Measurements from ENCODE around the gene ZNF521.

ZNF521 gene

GRCh38 chr18:25123438-25124232 lies 228.3 kb downstream of the ZNF521 start:
- Histone ChIP-seq H3K27ac (ENCODE audit: low read depth, low read length) (no peak overlapping the region), H4K8ac (ENCODE audit: low read depth, low read length) (no peak overlapping the region), H3K4me2 (ENCODE audit: low read length) (no peak overlapping the region), H3K79me2 (ENCODE audit: control insufficient read depth, insufficient read depth, low read length, poor library complexity) (no peaks in the 10 kb centered on the region), H2BK12ac (ENCODE audit: low read length) (no peak overlapping the region), H3K9ac (ENCODE audit: low read length) (no peak overlapping the region), H3K9me3 (ENCODE audit: insufficient read depth, low read depth, low read length) (no peaks in the 10 kb centered on the region), H4K12ac (ENCODE audit: low read depth, low read length) (no peak overlapping the region), H3K14ac (ENCODE audit: low read length) (no peak overlapping the region), H3K23ac (ENCODE audit: low read length) (no peak overlapping the region), H2BK5ac (ENCODE audit: low read depth, low read length, poor library complexity) (no peak overlapping the region), H3K36me3 (ENCODE audit: control insufficient read depth in 1 of 2, insufficient read depth in 2 of 2, low read length in 2 of 2) (no peaks in the 10 kb centered on the region), H2AFZ (ENCODE audit: insufficient read depth, low read length, poor library complexity) (no peak overlapping the region), H3K27me3 (ENCODE audit: insufficient read depth, low read length) (no peaks in the 10 kb centered on the region), H3K4me1 (ENCODE audit: control insufficient read depth in 1 of 2, insufficient read depth in 2 of 2, low read length in 2 of 2) (no peaks in the 10 kb centered on the region), H2BK120ac (ENCODE audit: insufficient read depth, low read length, poor library complexity) (no peak overlapping the region), H3K79me1 (ENCODE audit: low read length) (no peaks in the 10 kb centered on the region), H3K4ac (ENCODE audit: low read depth, low read length) (no peak overlapping the region), H3K18ac (ENCODE audit: low read length) (no peak overlapping the region), H2AK5ac (ENCODE audit: low read length) (no peak overlapping the region), H4K91ac (ENCODE audit: low read depth, low read length) (no peak overlapping the region), H3K4me3 (ENCODE audit: low read depth, low read length) (no peak overlapping the region)
- no peak for DNase-seq
- WGBS (ENCODE audit: extremely low coverage, insufficient coverage, insufficient read length) = no CpG with 5 or more reads among the region's 6 CpGs

- no peaks in the 10 kb centered on the region for H3K79me2 ChIP-seq (ENCODE audit: control insufficient read depth, insufficient read depth, low read length, poor library complexity)
- H2AK5ac ChIP-seq (ENCODE audit: low read length) = no peak overlapping the region
- H3K23ac ChIP-seq (ENCODE audit: low read length) = no peak overlapping the region
- H3K9ac ChIP-seq (ENCODE audit: low read length) = no peak overlapping the region
- no peaks in the 10 kb centered on the region for H3K27me3 ChIP-seq (ENCODE audit: insufficient read depth, low read length)
- H4K12ac ChIP-seq (ENCODE audit: low read depth, low read length) = no peak overlapping the region
- no peak overlapping the region for H3K27ac ChIP-seq (ENCODE audit: low read depth, low read length)
- no peak overlapping the region for H2BK5ac ChIP-seq (ENCODE audit: low read depth, low read length, poor library complexity)
- no peak overlapping the region for H3K4me2 ChIP-seq (ENCODE audit: low read length)
- no peaks in the 10 kb centered on the region for H3K79me1 ChIP-seq (ENCODE audit: low read length)
- no CpG with 5 or more reads among the region's 2 CpGs for WGBS (ENCODE audit: extremely low coverage, insufficient coverage, insufficient read length)
- H3K18ac ChIP-seq (ENCODE audit: low read length) = no peak overlapping the region
- no peak overlapping the region for H3K4me3 ChIP-seq (ENCODE audit: low read depth, low read length)
- no peak overlapping the region for H2BK12ac ChIP-seq (ENCODE audit: low read length)
- H3K14ac ChIP-seq (ENCODE audit: low read length) = no peak overlapping the region
- H2BK120ac ChIP-seq (ENCODE audit: insufficient read depth, low read length, poor library complexity) = no peak overlapping the region
- H3K4me1 ChIP-seq (ENCODE audit: control insufficient read depth in 1 of 2, insufficient read depth in 2 of 2, low read length in 2 of 2) = no peaks in the 10 kb centered on the region
- no peak overlapping the region for H2AFZ ChIP-seq (ENCODE audit: insufficient read depth, low read length, poor library complexity)
- H3K36me3 ChIP-seq (ENCODE audit: control insufficient read depth in 1 of 2, insufficient read depth in 2 of 2, low read length in 2 of 2) = no peaks in the 10 kb centered on the region
- no peaks in the 10 kb centered on the region for H3K9me3 ChIP-seq (ENCODE audit: insufficient read depth, low read depth, low read length)
- no peak overlapping the region for H4K8ac ChIP-seq (ENCODE audit: low read depth, low read length)
- DNase-seq = no peak
- no peak overlapping the region for H4K91ac ChIP-seq (ENCODE audit: low read depth, low read length)
- H3K4ac ChIP-seq (ENCODE audit: low read depth, low read length) = no peak overlapping the region
Observed at GRCh38 chr18:25121442-25121841, 230.5 kb downstream of the ZNF521 start.

- Histone ChIP-seq H3K4me1 (ENCODE audit: control insufficient read depth in 1 of 2, insufficient read depth in 2 of 2, low read length in 2 of 2) (no peaks in the 10 kb centered on the region), H3K14ac (ENCODE audit: low read length) (no peak overlapping the region), H4K12ac (ENCODE audit: low read depth, low read length) (no peak overlapping the region), H2AFZ (ENCODE audit: insufficient read depth, low read length, poor library complexity) (no peak overlapping the region), H4K8ac (ENCODE audit: low read depth, low read length) (no peak overlapping the region), H3K9me3 (ENCODE audit: insufficient read depth, low read depth, low read length) (no peaks in the 10 kb centered on the region), H2BK5ac (ENCODE audit: low read depth, low read length, poor library complexity) (no peak overlapping the region), H2BK12ac (ENCODE audit: low read length) (no peak overlapping the region), H3K4me2 (ENCODE audit: low read length) (no peak overlapping the region), H3K27ac (ENCODE audit: low read depth, low read length) (no peak overlapping the region), H3K4ac (ENCODE audit: low read depth, low read length) (no peak overlapping the region), H2AK5ac (ENCODE audit: low read length) (no peak overlapping the region), H3K79me2 (ENCODE audit: control insufficient read depth, insufficient read depth, low read length, poor library complexity) (no peaks in the 10 kb centered on the region), H4K91ac (ENCODE audit: low read depth, low read length) (no peak overlapping the region), H2BK120ac (ENCODE audit: insufficient read depth, low read length, poor library complexity) (no peak overlapping the region), H3K27me3 (ENCODE audit: insufficient read depth, low read length) (no peaks in the 10 kb centered on the region), H3K79me1 (ENCODE audit: low read length) (no peaks in the 10 kb centered on the region), H3K23ac (ENCODE audit: low read length) (no peak overlapping the region), H3K4me3 (ENCODE audit: low read depth, low read length) (no peak overlapping the region), H3K9ac (ENCODE audit: low read length) (no peak overlapping the region), H3K36me3 (ENCODE audit: control insufficient read depth in 1 of 2, insufficient read depth in 2 of 2, low read length in 2 of 2) (peaks cover 4 to 6% of the 10 kb centered on the region in 2 experiments), H3K18ac (ENCODE audit: low read length) (no peak overlapping the region)
- WGBS (ENCODE audit: extremely low coverage, insufficient coverage, insufficient read length) = 100% methylated on average over 2 of the region's 6 CpGs
- DNase-seq = no peak
Observed at GRCh38 chr18:25113566-25113965, 238.4 kb downstream of the ZNF521 start.

GRCh38 chr18:25112821-25113434 lies 239.0 kb downstream of the ZNF521 start:
- no peak overlapping the region for H2AK5ac ChIP-seq (ENCODE audit: low read length)
- H3K4me3 ChIP-seq (ENCODE audit: low read depth, low read length) = no peak overlapping the region
- no peaks in the 10 kb centered on the region for H3K27me3 ChIP-seq (ENCODE audit: insufficient read depth, low read length)
- no peaks in the 10 kb centered on the region for H3K79me1 ChIP-seq (ENCODE audit: low read length)
- H4K12ac ChIP-seq (ENCODE audit: low read depth, low read length) = no peak overlapping the region
- no peak overlapping the region for H3K9ac ChIP-seq (ENCODE audit: low read length)
- no peak overlapping the region for H4K8ac ChIP-seq (ENCODE audit: low read depth, low read length)
- H3K14ac ChIP-seq (ENCODE audit: low read length) = no peak overlapping the region
- no peak overlapping the region for H3K23ac ChIP-seq (ENCODE audit: low read length)
- H3K36me3 ChIP-seq (ENCODE audit: control insufficient read depth in 1 of 2, insufficient read depth in 2 of 2, low read length in 2 of 2) = peaks cover 4 to 6% of the 10 kb centered on the region in 2 experiments
- no peak overlapping the region for H2BK12ac ChIP-seq (ENCODE audit: low read length)
- no peaks in the 10 kb centered on the region for H3K79me2 ChIP-seq (ENCODE audit: control insufficient read depth, insufficient read depth, low read length, poor library complexity)
- H2AFZ ChIP-seq (ENCODE audit: insufficient read depth, low read length, poor library complexity) = no peak overlapping the region
- H3K9me3 ChIP-seq (ENCODE audit: insufficient read depth, low read depth, low read length) = no peaks in the 10 kb centered on the region
- no peak overlapping the region for H4K91ac ChIP-seq (ENCODE audit: low read depth, low read length)
- no peak overlapping the region for H3K27ac ChIP-seq (ENCODE audit: low read depth, low read length)
- no peak overlapping the region for H3K18ac ChIP-seq (ENCODE audit: low read length)
- WGBS (ENCODE audit: extremely low coverage, insufficient coverage, insufficient read length) = no CpG with 5 or more reads among the region's 7 CpGs
- no peak overlapping the region for H2BK120ac ChIP-seq (ENCODE audit: insufficient read depth, low read length, poor library complexity)
- no peak overlapping the region for H2BK5ac ChIP-seq (ENCODE audit: low read depth, low read length, poor library complexity)
- no peak overlapping the region for H3K4ac ChIP-seq (ENCODE audit: low read depth, low read length)
- DNase-seq = no peak
- H3K4me2 ChIP-seq (ENCODE audit: low read length) = no peak overlapping the region
- H3K4me1 ChIP-seq (ENCODE audit: control insufficient read depth in 1 of 2, insufficient read depth in 2 of 2, low read length in 2 of 2) = no peaks in the 10 kb centered on the region
